SK-N-SH treated with all-trans-retinoic acid at 6 μM for 48 hours (cell line): ENCODE measurements around the gene LINC00237.

Source experiments
- ESRRG ChIP-seq: fragments of 250-450 bp; sonication (Bioruptor Pico); IDR thresholded peaks from 2 replicates; pipeline ENCODE4 v1.6.1; 2021; ENCODE audit warnings: mild to moderate bottlenecking
- OSR1 ChIP-seq: fragments of 250-450 bp; sonication (Bioruptor Pico); IDR thresholded peaks from 2 replicates; pipeline ENCODE4 v1.8.0; 2022; ENCODE audit warnings: moderate library complexity, mild to moderate bottlenecking, inconsistent platforms
- TSHZ2 ChIP-seq: fragments of 250-450 bp; sonication (Bioruptor Pico); IDR thresholded peaks from 2 replicates; pipeline ENCODE4 v1.5.0; 2020; ENCODE audit warnings: mild to moderate bottlenecking, moderate library complexity
- ZFP3 ChIP-seq: fragments of 250-450 bp; sonication (Bioruptor Pico); IDR thresholded peaks from 2 replicates; pipeline ENCODE4 v1.5.0; 2020; ENCODE audit warnings: mild to moderate bottlenecking, moderate library complexity
- ZFP30 ChIP-seq: fragments of 450-650 bp; formaldehyde crosslinking; IDR thresholded peaks from 2 replicates; pipeline ENCODE4 v1.5.0; 2022; ENCODE audit warnings: mild to moderate bottlenecking, moderate library complexity

DNA sequence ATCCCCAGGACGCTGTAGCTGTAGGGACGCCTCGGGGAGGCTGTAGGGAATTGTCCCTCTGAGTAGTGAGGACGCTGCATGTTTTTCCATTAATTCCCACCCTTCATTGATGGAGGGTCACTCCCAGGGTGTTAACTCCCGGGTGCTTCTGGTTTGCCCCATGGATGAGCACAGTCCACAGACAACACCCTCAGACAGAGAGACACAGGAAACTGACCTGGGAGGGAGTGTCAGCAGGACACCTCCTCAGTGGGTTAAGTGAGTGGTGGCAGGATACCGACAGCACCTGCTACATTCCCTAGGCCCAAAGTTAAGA lies 53.5 kb downstream of the LINC00237 start:
- TF ChIP-seq TSHZ2 (CRISPR knock-in tag) (no peak), ESRRG (CRISPR knock-in tag) (no peak), OSR1 (CRISPR knock-in tag) (no peak), ZFP3 (CRISPR knock-in tag) (no peak), ZFP30 (CRISPR knock-in tag) (no peak)
